ENCODE results near the gene FPR1. TPM values are rescaled to one million over a fixed set of nuclear protein-coding genes. Genes with fewer than 3 reads are reported as not detected.
A peak's percentile ranks its signal among the peaks of the same experiment; 100 is the strongest.

The FPR1 gene
- polyA plus RNA-seq, 3 donors = 372 to 1,265 (median 991) TPM

- H3K27me3 ChIP-seq (ENCODE audit: control insufficient read depth in 2 of 2, insufficient read depth in 2 of 2, low read length in 2 of 2) = peaks cover 35 to 45% of the 10 kb centered on the region in 2 donors
- H3K9ac ChIP-seq (ENCODE audit: insufficient read depth, low read length, poor library complexity, severe bottlenecking) = no peak overlapping the region
Measured at GRCh38 chr19:51715850-51716249, 35.8 kb downstream of the FPR1 start.

GRCh38 chr19:51714848-51715247 is 36.8 kb downstream of the FPR1 start:
- no peaks in the 10 kb centered on the region for H3K36me3 ChIP-seq (replicated peaks in 1 of 2; ENCODE audit: control insufficient read depth in 1 of 2, insufficient read depth in 2 of 2, low read length in 2 of 2)
- intact Hi-C loops (cut with micrococcal nuclease) = no loop called here
- Mint-ChIP-seq H3K27ac (peak overlapping the region in 1 of 7 donors; percentile 75), H3K9me3 (peaks cover 5 to 28% (median 10%) of the 10 kb centered on the region in 7 donors), H3K4me3 (no peak overlapping the region), H3K36me3 (peaks cover 8 to 14% of the 10 kb centered on the region in 2 donors), H3K4me1 (peaks cover 34% of the 10 kb centered on the region), H3K27me3 (ENCODE audit: low read depth in 3 of 3) (peaks cover 39 to 64% (median 49%) of the 10 kb centered on the region in 3 donors)
- no peak for TF ChIP-seq CTCF (IDR thresholded peaks at IDR 0.05)
- no peak overlapping the region for H2AFZ ChIP-seq (ENCODE audit: insufficient read depth, low read depth, low read length, poor library complexity, severe bottlenecking)
- no peak overlapping the region for H3K27ac ChIP-seq (ENCODE audit: low read depth in 1 of 2, low read length in 2 of 2)
- peaks cover 25 to 41% of the 10 kb centered on the region in 2 donors for H3K27me3 ChIP-seq (ENCODE audit: control insufficient read depth in 2 of 2, insufficient read depth in 2 of 2, low read length in 2 of 2)
- H3K79me2 ChIP-seq (ENCODE audit: insufficient read depth, low read length) = no peaks in the 10 kb centered on the region
- no peaks in the 10 kb centered on the region for H3K9me3 ChIP-seq (replicated peaks in 1 of 2; ENCODE audit: control insufficient read depth in 1 of 2, insufficient read depth in 1 of 2, low read length in 2 of 2)
- no peak overlapping the region for H3K9ac ChIP-seq (ENCODE audit: insufficient read depth, low read length, poor library complexity, severe bottlenecking)
- no peak overlapping the region for H3K4me3 ChIP-seq (replicated peaks in 1 of 3; ENCODE audit: low read depth in 2 of 3, low read length in 3 of 3)
- H3K4me2 ChIP-seq (replicated peaks; ENCODE audit: extremely low read depth, low read length, poor library complexity, severe bottlenecking) = no peak overlapping the region
- H4K20me1 ChIP-seq (ENCODE audit: insufficient read depth, low read length) = no peaks in the 10 kb centered on the region
- peak; percentile 30 to 42 (median 37) for DNase-seq
- 97% methylated on average over 3 of the region's 3 CpGs for WGBS (ENCODE audit: insufficient coverage)
- H3K4me1 ChIP-seq (ENCODE audit: control insufficient read depth in 1 of 2, insufficient read depth in 2 of 2, low read length in 2 of 2) = peaks cover 19 to 34% of the 10 kb centered on the region in 2 donors

More at GRCh38 chr19:51715850-51716249, 35.8 kb downstream of the FPR1 start:
- no peaks in the 10 kb centered on the region for H3K36me3 ChIP-seq (replicated peaks in 1 of 2; ENCODE audit: control insufficient read depth in 1 of 2, insufficient read depth in 2 of 2, low read length in 2 of 2)
- no peaks in the 10 kb centered on the region for H3K79me2 ChIP-seq (ENCODE audit: insufficient read depth, low read length)
- H3K27ac ChIP-seq (ENCODE audit: low read depth in 1 of 2, low read length in 2 of 2) = no peak overlapping the region
- no peak for DNase-seq
- Mint-ChIP-seq H3K27ac (peak overlapping the region in 2 of 7 donors; percentile 26 to 60), H3K4me1 (peaks cover 36% of the 10 kb centered on the region), H3K9me3 (peaks cover 5 to 31% (median 13%) of the 10 kb centered on the region in 7 donors), H3K27me3 (ENCODE audit: low read depth in 3 of 3) (peaks cover 45 to 65% (median 49%) of the 10 kb centered on the region in 3 donors), H3K36me3 (peaks cover 8 to 15% of the 10 kb centered on the region in 2 donors), H3K4me3 (no peak overlapping the region)
- no peaks in the 10 kb centered on the region for H4K20me1 ChIP-seq (ENCODE audit: insufficient read depth, low read length)
- no peak overlapping the region for H3K4me2 ChIP-seq (replicated peaks; ENCODE audit: extremely low read depth, low read length, poor library complexity, severe bottlenecking)
- no peaks in the 10 kb centered on the region for H3K9me3 ChIP-seq (replicated peaks in 1 of 2; ENCODE audit: control insufficient read depth in 1 of 2, insufficient read depth in 1 of 2, low read length in 2 of 2)
- H3K4me1 ChIP-seq (ENCODE audit: control insufficient read depth in 1 of 2, insufficient read depth in 2 of 2, low read length in 2 of 2) = peaks cover 19 to 36% of the 10 kb centered on the region in 2 donors
- H3K4me3 ChIP-seq (replicated peaks in 1 of 3; ENCODE audit: low read depth in 2 of 3, low read length in 3 of 3) = no peak overlapping the region
- 100% methylated on average over 1 of the region's 3 CpGs for WGBS (ENCODE audit: insufficient coverage)
- no peak for TF ChIP-seq CTCF (IDR thresholded peaks at IDR 0.05)
- H2AFZ ChIP-seq (ENCODE audit: insufficient read depth, low read depth, low read length, poor library complexity, severe bottlenecking) = no peak overlapping the region
- intact Hi-C loops (cut with micrococcal nuclease) = no loop called here
